Kidney epithelial cell (primary cell): ENCODE data around the gene AKT2. TPM values are rescaled to one million over a fixed set of nuclear protein-coding genes. Genes with fewer than 3 reads are reported as not detected.
"Not testable (repeated sequence)": the region's sequence is repeated elsewhere in the genome, so short reads cannot be mapped to it uniquely, and the experiment has no call there.

ENCODE experiments used
- DNase-seq: peaks from one replicate; pipeline ENCODE4 v3.0.0-alpha.2; 2010; ENCODE audit warnings: low read depth
- H3K27me3 ChIP-seq: 2 replicates; pipeline ENCODE4 v1.6.0; 2011; ENCODE audit warnings: low read length; ENCODE audit not compliant: control insufficient read depth, insufficient read depth
- H3K36me3 ChIP-seq: 2 replicates; pipeline ENCODE4 v1.5.1; 2011; ENCODE audit warnings: low read length; ENCODE audit not compliant: control insufficient read depth, insufficient read depth
- H3K4me3 ChIP-seq: 2 replicates; pipeline ENCODE4 v1.5.1; 2011; ENCODE audit warnings: low read depth, mild to moderate bottlenecking, control low read depth, low read length
- CTCF ChIP-seq: IDR thresholded peaks from 2 replicates; pipeline ENCODE4 v1.5.1; 2011; ENCODE audit warnings: mild to moderate bottlenecking, moderate library complexity, low read length, control low read depth, inconsistent platforms; ENCODE audit not compliant: insufficient read depth, poor library complexity, severe bottlenecking
- total RNA-seq: library from RNA; depleted of rRNA; stranded (reverse); fragments of >200 nt; gene quantifications from 2 replicates; pipeline ENCODE4 v1.2.3, GENCODE V29; 2015

AKT2 gene
- total RNA-seq = 72.3 and 73.5 TPM in 2 replicates

- no peak for TF ChIP-seq CTCF
- no peak for DNase-seq
- Histone ChIP-seq H3K27me3 (no peaks in the 10 kb centered on the region), H3K4me3 (peak within 1 kb of the TSS; percentile 94), H3K36me3 (peaks cover 1% of the 10 kb centered on the region)
These were observed at the start of gene AKT2 for GRCh38 chr19:40284501-40285352. Gene AKT2, minus strand, starts transcription at chr19:40285345. Its CDS starts 20,078 bp downstream, at chr19:40265267.

GRCh38 chr19:40333083-40333482, 47.9 kb upstream of the AKT2 start:
- not testable (repeated sequence) for DNase-seq, H3K36me3 ChIP-seq, H3K4me3 ChIP-seq, H3K27me3 ChIP-seq

- peaks cover 2% of the 10 kb centered on the region for H3K36me3 ChIP-seq
- H3K4me3 ChIP-seq = no peak overlapping the region
- H3K27me3 ChIP-seq = no peaks in the 10 kb centered on the region
- DNase-seq = no peak
- no peak for TF ChIP-seq CTCF
These were observed 47.5 kb upstream of the AKT2 start for GRCh38 chr19:40332669-40333068.

GRCh38 chr19:40331052-40331451, 45.9 kb upstream of the AKT2 start:
- Histone ChIP-seq H3K4me3 (no peak overlapping the region), H3K36me3 (peaks cover 2% of the 10 kb centered on the region), H3K27me3 (no peaks in the 10 kb centered on the region)
- TF ChIP-seq CTCF = no peak
- no peak for DNase-seq

- Histone ChIP-seq H3K27me3 (no peaks in the 10 kb centered on the region), H3K36me3 (peaks cover 4% of the 10 kb centered on the region), H3K4me3 (no peak overlapping the region)
- TF ChIP-seq CTCF = no peak
- no peak for DNase-seq
These were observed 41.1 kb upstream of the AKT2 start for GRCh38 chr19:40326201-40326600.

- H3K36me3 ChIP-seq = peaks cover 4% of the 10 kb centered on the region
- no peak for TF ChIP-seq CTCF
- H3K27me3 ChIP-seq = no peaks in the 10 kb centered on the region
- no peak overlapping the region for H3K4me3 ChIP-seq
- no peak for DNase-seq
These were observed 38.6 kb upstream of the AKT2 start for GRCh38 chr19:40323705-40324104.
